HepG2 (cell line): Measurements from ENCODE around the gene SLC44A4. TPM values are rescaled to one million over a fixed set of nuclear protein-coding genes. Genes with fewer than 3 reads are reported as not detected.
A peak's percentile ranks its signal among the peaks of the same experiment; 100 is the strongest.

Experiments used
- FOXJ3 ChIP-seq: sonication (generic); formaldehyde crosslinking; IDR thresholded peaks from 2 replicates; pipeline ENCODE4 v1.4.0; 2020; ENCODE audit warnings: missing genetic modification reagents, mild to moderate bottlenecking, borderline replicate concordance
- TCF7L2 ChIP-seq: IDR thresholded peaks from 2 replicates; pipeline ENCODE4 v1.6.1; 2011; ENCODE audit warnings: mild to moderate bottlenecking, low read depth, low read length, moderate library complexity
- ZNF432 ChIP-seq: sonication (generic); formaldehyde crosslinking; IDR thresholded peaks from 2 replicates; pipeline ENCODE4 v1.5.0; 2020; ENCODE audit warnings: missing genetic modification reagents, mild to moderate bottlenecking, borderline replicate concordance
- polyA plus RNA-seq, 8 experiments: library from polyadenylated mRNA; depleted of rRNA in 3 of 8; stranded (reverse) in 7 of 8; unstranded in 1 of 8; fragments of >200 nt; fragmentation: Illumina TruSeq in 4 of 8; extraction: Trizol in 4 of 8; gene quantifications; 2 replicates each; pipeline versions ENCODE4 v1.2.1 to v1.2.3, GENCODE V29; 2011 to 2016; ENCODE audit warnings: low read depth in 4 of 8, missing spikeins in 1 of 8, mixed read lengths in 1 of 8; ENCODE audit not compliant: insufficient read depth in 1 of 8
- total RNA-seq, 5 experiments: library from RNA; depleted of rRNA; stranded (reverse); fragments of >200 nt; fragmentation: Illumina TruSeq; extraction: Trizol; gene quantifications; 2 replicates each; pipeline ENCODE4 v1.2.3, GENCODE V29; 2016; ENCODE audit warnings: low read depth in 1 of 5
- TF ChIP-seq, protein P1 (sequence below): sonication (generic); formaldehyde crosslinking; IDR thresholded peaks from 2 replicates; pipeline ENCODE4 v1.4.0; 2020; ENCODE audit warnings: mild to moderate bottlenecking, missing genetic modification reagents
- TF ChIP-seq, protein P2 (sequence below): sonication (generic); formaldehyde crosslinking; IDR thresholded peaks from 2 replicates; pipeline ENCODE4 v1.8.0; 2022; ENCODE audit warnings: mild to moderate bottlenecking, missing genetic modification reagents, borderline replicate concordance
- TF ChIP-seq, protein P3 (sequence below): sonication (generic); formaldehyde crosslinking; IDR thresholded peaks from 2 replicates; pipeline ENCODE4 v1.5.0; 2020; ENCODE audit warnings: mild to moderate bottlenecking, missing genetic modification reagents, borderline replicate concordance

SLC44A4 gene
- total and polyA plus RNA-seq, 2 of the 13 experiments (the other 11 are each of a cell fraction or from before 2014, with no cell fraction given), result 3.5 to 5.9 TPM

GRCh38 chr6:31877651-31878161, 1.1 kb downstream of the SLC44A4 start (continued):
- TF ChIP-seq, protein P1, sequence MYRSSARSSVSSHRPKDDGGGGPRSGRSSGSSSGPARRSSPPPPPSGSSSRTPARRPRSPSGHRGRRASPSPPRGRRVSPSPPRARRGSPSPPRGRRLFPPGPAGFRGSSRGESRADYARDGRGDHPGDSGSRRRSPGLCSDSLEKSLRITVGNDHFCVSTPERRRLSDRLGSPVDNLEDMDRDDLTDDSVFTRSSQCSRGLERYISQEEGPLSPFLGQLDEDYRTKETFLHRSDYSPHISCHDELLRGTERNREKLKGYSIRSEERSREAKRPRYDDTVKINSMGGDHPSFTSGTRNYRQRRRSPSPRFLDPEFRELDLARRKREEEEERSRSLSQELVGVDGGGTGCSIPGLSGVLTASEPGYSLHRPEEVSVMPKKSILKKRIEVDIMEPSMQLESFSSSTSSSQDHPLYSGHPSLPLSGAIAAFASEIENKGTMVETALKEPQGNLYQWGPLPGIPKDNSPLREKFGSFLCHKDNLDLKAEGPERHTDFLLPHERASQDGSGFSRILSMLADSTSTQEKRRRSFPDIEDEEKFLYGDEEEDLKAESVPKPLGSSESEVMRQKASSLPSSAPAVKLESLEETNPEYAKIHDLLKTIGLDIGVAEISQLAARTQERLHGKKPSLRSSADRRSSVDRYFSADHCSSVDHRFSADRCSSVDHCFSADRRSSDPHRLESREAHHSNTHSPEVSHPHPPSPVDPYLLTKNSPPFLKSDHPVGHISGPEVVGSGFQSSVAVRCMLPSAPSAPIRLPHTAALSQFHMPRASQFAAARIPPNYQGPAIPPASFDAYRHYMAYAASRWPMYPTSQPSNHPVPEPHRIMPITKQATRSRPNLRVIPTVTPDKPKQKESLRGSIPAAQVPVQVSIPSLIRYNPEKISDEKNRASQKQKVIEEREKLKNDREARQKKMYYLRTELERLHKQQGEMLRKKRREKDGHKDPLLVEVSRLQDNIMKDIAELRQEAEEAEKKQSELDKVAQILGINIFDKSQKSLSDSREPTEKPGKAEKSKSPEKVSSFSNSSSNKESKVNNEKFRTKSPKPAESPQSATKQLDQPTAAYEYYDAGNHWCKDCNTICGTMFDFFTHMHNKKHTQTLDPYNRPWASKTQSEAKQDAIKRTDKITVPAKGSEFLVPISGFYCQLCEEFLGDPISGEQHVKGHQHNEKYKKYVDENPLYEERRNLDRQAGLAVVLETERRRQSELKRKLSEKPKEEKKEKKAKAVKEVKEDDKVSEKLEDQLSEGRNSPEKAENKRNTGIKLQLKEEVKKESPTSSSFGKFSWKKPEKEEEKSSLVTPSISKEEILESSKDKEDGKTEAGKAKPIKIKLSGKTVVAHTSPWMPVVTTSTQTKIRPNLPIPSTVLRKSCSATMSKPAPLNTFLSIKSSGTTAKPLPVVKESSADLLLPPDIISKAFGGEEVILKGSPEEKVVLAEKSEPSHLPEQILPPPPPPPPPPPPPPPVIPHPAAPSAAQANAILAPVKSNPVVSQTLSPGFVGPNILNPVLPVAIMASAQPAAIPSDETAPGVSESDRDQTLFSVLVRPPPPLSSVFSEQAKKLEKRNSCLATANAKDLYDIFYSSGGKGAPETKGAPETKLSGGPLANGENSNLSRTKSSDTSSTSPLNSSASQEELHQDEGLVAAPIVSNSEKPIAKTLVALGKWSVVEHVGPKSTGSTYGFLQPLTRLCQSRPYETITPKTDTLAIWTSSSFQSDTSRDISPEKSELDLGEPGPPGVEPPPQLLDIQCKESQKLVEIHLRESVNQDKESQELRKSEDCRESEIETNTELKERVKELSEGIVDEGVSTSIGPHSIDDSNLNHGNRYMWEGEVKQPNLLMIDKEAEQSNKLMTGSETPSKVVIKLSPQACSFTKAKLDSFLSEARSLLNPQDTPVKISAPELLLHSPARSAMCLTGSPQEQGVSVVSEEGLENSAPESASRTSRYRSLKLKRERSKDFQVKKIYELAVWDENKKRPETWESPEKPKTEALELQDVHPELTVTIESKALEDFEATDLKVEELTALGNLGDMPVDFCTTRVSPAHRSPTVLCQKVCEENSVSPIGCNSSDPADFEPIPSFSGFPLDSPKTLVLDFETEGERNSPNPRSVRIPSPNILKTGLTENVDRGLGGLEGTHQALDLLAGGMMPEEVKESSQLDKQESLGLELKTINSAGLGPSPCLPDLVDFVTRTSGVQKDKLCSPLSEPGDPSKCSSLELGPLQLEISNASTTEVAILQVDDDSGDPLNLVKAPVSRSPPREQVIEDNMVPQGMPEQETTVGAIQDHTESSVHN (CRISPR knock-in tag), result no peak
- no peak for TF ChIP-seq TCF7L2
- TF ChIP-seq, protein P2, sequence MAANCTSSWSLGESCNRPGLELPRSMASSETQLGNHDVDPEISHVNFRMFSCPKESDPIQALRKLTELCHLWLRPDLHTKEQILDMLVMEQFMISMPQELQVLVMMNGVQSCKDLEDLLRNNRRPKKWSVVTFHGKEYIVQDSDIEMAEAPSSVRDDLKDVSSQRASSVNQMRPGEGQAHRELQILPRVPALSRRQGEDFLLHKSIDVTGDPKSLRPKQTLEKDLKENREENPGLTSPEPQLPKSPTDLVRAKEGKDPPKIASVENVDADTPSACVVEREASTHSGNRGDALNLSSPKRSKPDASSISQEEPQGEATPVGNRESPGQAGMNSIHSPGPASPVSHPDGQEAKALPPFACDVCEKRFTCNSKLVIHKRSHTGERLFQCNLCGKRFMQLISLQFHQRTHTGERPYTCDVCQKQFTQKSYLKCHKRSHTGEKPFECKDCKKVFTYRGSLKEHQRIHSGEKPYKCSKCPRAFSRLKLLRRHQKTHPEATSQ (CRISPR knock-in tag), result no peak
- TF ChIP-seq, protein P3, sequence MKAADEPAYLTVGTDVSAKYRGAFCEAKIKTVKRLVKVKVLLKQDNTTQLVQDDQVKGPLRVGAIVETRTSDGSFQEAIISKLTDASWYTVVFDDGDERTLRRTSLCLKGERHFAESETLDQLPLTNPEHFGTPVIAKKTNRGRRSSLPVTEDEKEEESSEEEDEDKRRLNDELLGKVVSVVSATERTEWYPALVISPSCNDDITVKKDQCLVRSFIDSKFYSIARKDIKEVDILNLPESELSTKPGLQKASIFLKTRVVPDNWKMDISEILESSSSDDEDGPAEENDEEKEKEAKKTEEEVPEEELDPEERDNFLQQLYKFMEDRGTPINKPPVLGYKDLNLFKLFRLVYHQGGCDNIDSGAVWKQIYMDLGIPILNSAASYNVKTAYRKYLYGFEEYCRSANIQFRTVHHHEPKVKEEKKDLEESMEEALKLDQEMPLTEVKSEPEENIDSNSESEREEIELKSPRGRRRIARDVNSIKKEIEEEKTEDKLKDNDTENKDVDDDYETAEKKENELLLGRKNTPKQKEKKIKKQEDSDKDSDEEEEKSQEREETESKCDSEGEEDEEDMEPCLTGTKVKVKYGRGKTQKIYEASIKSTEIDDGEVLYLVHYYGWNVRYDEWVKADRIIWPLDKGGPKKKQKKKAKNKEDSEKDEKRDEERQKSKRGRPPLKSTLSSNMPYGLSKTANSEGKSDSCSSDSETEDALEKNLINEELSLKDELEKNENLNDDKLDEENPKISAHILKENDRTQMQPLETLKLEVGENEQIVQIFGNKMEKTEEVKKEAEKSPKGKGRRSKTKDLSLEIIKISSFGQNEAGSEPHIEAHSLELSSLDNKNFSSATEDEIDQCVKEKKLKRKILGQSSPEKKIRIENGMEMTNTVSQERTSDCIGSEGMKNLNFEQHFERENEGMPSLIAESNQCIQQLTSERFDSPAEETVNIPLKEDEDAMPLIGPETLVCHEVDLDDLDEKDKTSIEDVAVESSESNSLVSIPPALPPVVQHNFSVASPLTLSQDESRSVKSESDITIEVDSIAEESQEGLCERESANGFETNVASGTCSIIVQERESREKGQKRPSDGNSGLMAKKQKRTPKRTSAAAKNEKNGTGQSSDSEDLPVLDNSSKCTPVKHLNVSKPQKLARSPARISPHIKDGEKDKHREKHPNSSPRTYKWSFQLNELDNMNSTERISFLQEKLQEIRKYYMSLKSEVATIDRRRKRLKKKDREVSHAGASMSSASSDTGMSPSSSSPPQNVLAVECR (CRISPR knock-in tag), result peak; percentile 43; the same call in 1 of the 2 replicates
- no peak for TF ChIP-seq ZNF432 (CRISPR knock-in tag)
- no peak for TF ChIP-seq FOXJ3 (CRISPR knock-in tag)
